Epidermal melanocyte (primary cell): ENCODE data around the gene ERC2.
"Not testable (repeated sequence)": the region's sequence is repeated elsewhere in the genome, so short reads cannot be mapped to it uniquely, and the experiment has no call there.

ENCODE experiments used
- DNase-seq: peaks from one replicate; pipeline ENCODE4 v3.0.0; 2011; ENCODE audit warnings: low spot score; ENCODE audit not compliant: insufficient read length

Gene ERC2

DNA sequence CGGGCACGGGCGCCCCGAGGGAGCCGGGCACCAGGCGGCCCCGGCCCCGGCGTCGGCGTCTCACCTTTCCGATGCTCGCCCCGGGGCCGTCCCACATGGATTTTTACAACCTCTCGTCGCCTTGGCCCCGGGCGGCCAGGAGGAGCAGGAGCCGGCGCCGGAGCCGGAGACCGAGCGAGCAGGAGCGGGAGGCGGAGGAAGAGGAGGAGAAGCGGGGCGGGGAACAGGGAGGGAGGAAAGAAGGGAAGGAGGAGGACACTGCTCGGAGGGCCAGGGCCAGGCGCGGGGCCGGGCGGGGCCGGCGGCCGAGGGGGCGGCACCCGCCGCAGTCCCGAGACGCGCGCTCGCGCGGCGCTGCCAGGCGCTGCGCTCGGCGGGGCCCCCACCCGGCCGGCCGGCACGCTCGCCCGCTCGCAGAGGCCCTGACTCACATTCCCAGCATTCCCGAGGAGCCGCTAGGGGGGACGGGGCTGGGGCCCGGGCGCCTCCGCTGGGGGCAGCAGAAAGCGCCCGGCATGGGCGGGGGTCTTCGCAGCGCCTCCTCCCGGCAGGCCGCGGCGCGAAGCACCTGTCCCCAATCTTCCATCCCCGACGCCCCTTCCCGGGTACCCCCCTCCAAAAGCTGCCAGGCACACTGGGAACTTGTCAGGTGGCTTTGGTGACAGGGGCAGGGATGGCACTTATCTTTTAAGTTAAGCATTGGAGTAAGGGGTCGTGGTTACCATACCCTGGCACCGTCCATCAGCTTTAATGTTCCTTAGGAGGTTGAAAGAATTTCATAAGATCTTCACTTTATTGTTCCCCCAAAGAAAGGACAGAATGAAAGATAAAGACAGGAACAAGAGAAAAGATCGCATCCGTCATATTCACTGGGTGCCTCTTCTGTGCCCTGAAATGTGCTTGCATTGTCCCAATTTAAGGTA, at the start of gene ERC2:
Gene ERC2 (minus strand): TSS at position 284 of the 923 bp plus-strand sequence.
- DNase-seq = no peak

GRCh38 chr3:56502738-56503137, 34.5 kb upstream of the ERC2 start:
- DNase-seq = no peak

GRCh38 chr3:56496376-56496775, 28.1 kb upstream of the ERC2 start:
- not testable (repeated sequence) for DNase-seq

DNA sequence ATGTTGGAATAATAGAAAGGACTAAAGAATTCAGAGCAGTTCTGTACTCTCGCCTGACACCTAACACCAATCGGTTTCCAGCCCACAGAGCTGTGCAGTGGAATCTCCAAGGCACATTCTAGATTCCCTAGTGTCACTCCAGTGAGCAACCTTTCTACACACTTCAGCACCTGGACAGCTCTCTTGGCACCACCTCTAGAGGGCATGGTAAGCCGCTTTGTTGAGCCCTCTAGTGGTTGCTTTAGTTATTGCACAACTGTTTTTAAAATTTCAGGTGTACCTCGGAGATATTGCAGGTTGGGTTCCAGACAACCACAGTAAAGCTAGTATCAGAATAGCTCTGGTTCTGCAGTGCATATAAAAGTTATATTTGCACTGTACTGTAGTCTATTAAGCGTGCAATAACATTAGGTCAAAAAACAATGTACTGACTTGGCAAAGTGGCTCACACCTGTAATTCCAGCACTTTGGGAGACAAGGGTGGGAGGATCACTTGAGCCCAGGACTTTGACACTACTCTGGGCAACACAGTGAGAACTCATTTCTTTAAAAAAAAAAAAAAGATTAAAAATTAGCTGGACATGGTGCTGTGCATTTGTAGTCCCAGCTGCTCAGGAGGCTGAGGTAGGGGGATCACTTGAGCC, 26.5 kb upstream of the ERC2 start:
- DNase-seq = peak; percentile 89

- no peak for DNase-seq
Measured at GRCh38 chr3:56491566-56491965, 23.3 kb upstream of the ERC2 start.

DNA sequence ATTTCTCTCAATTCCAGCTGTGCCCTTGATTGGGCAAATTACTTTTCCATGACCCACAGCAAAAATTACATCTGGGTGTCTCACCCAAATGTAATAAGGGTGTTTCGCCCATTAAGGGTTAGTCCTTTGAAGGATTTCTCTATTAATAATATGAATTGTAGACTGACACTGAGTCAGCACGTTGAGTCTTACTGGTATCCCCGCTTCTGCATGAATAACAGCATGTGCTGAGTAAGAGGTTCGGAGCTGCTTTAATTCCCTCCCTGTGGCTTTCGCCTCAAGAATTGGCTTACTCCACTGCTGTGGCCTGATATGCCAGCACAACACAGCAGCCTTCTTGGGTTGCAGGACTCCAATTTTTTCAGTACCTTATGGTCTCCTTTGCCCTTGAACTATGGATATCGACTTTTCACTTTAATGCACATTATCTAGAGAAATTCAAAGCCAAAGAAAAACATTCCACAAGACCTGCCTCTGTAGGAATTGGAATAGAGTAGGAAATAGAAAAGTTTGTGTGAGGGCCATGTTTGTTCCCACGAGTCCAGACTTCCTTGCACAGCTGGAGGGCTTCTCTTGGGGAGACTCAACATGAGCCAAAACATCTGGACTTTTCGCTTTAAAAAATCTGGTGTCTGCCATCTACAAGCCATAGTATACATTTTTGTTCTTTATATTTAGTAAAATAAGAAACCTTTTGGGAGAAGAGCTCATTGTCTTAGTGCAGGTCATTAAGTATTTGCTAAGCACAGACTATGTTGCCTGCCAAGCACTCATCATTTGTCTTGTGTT, 20.7 kb upstream of the ERC2 start:
- no peak for DNase-seq

DNA sequence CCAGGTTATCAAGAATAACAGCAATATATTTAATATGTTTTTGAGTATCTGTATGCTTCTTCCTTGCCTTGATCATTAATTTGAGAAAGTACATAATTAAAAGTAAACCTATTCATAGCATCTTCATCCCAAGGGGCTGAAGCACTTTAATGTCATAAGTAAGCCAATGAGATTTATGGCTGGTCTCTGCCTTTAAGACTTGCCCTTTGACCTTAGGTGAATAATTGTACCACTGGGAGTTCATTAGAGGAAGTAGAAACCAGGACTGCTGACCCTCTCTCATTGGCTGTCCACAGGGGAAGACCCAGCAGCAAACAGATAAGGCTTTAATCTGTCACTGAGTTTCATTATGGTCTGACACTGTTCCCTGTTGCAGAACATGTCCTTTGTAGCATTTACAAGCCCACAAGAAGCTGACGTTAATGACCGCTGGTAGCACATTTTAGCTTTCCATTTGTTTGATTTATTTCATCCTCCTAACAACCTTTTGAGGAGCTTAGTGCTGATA, 16.3 kb upstream of the ERC2 start:
- DNase-seq = no peak

DNA sequence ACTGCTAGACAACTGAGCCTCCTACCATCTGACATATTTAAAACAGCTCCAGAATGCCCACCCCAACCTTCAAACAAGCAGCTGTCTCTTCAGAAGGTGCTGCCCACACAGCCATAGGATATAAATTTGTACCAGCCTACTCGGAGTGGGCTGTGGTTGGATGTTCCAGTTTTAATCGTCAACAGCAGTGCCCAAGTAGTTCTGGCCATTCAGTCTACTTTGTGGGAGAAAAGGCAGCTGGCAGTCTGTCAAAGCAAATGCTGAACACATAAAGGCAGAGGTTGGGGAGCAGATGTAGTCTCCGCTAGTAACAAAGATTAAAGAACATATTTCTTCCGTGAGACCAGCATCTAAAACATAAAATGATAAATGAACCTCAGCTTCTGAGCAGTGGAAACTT, 15.9 kb upstream of the ERC2 start:
- no peak for DNase-seq

DNA sequence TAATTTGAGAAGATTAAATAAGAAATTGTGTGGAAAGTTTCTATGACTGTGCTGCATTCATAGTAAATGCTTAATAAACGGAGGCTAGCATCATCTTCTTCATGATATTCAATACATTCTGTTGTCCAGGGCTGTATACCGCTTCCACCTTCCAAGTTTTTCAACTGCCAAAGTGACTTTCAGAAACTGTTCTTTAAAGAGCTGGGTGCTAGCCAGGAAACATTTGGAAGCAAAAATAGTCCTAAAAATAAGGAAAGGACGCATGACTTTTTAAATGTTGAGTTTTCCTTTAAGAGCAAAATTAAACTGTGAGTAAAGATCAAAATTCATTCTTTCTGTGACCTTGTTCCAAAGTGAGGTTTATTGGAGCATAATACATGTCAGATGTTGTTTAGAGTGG, 9.4 kb upstream of the ERC2 start:
- DNase-seq = no peak

GRCh38 chr3:56476771-56477170, 8.5 kb upstream of the ERC2 start:
- DNase-seq = no peak

DNA sequence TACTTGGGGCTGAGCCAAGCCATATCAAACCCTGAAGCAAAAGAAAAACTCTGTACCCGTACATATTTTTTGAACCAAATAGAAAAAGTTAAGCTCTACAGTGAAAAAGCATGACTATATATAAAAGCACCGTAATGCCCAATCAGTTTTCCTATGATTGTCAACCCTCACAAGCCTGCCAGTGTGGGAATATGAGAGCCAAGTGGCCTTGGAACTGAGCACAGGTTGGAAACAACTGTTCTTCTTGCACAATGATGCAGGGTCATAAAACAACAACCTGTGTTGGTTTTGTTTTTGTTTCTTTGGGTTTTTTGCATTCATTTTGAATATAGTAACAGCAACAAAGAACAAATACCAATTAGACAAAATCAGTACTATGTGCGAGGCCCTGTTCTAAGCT, 3.5 kb upstream of the ERC2 start:
- no peak for DNase-seq

- DNase-seq = no peak
Measured at GRCh38 chr3:56469141-56469540, 874 bp upstream of the ERC2 start.

- DNase-seq = no peak
Measured at GRCh38 chr3:56467801-56468183, 475 bp downstream of the ERC2 start.

DNA sequence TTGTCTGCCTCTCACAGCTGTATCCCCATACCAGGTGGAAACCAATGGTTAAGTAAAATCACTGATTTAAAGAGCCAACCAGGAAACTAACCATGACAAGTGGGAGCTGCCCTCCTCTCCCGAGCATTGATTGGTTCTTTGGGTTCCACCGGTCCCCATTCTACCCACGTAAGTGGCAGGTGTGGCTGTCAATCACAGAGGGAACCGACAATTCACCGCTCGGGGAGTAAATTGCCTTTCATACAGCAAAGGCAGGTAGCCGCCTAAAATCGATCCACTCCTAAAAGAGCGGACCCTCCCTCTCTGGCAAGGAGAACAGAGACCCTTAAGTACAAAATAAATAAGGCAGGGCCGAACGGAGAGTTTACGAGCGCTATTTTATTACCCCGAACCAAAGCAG, 1.2 kb downstream of the ERC2 start:
- no peak for DNase-seq

GRCh38 chr3:56459719-56460118, 8.5 kb downstream of the ERC2 start:
- DNase-seq = no peak

GRCh38 chr3:56459104-56459496, 9.2 kb downstream of the ERC2 start:
- no peak for DNase-seq

GRCh38 chr3:56458496-56459103, 9.7 kb downstream of the ERC2 start:
- DNase-seq = no peak

DNA sequence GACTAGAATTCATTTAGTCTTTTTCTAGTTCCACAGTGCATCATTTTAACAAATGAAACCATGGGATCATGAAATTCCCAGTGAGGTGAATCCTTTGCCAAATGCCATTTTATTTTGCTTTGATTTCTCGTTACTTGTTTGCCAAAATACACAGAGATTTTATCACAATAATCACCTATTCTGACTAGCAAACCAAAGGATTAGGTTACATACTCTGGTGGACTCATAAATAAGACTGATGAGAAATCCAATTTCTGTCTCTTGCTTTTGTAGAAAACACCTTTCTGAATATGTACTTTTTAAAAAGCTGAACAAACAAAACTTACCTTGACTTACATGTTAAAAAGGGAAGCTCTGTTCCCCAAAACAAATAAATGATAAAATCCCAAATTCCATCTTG, 12.2 kb downstream of the ERC2 start:
- DNase-seq = no peak

- DNase-seq = no peak
Measured at GRCh38 chr3:56453011-56453410, 15.3 kb downstream of the ERC2 start.

- DNase-seq = no peak
Measured at GRCh38 chr3:56452085-56452484, 16.2 kb downstream of the ERC2 start.

DNA sequence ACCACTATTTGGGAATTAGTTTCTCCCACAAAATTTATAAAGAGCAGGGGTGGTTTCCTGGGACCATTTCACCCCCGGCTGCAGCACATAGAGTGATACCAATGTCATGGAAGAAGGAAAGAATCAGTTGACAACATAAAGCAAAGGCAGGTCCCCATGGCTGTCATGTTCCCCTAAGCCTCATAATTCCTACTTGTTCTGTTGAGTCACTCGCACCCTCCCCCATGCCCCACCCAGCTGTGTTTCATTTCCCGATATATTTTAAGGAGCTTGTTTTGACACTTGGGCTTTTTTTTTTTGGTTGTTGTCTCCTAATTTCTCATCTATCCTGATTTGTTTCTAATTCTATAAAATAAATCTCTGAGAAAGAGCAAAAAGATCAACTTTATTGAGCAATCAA, 24.9 kb downstream of the ERC2 start:
- no peak for DNase-seq
